HepG2 (cell line): ENCODE results near the gene PRRC2A. TPM values are rescaled to one million over a fixed set of nuclear protein-coding genes. Genes with fewer than 3 reads are reported as not detected.

Experiments used
- AHR ChIP-seq: IDR thresholded peaks from 2 replicates; pipeline ENCODE4 v1.6.1; 2018; ENCODE audit warnings: missing genetic modification reagents, missing compliant biosample characterization
- ARHGAP35 ChIP-seq: sonication (generic); formaldehyde crosslinking; IDR thresholded peaks from 2 replicates; pipeline ENCODE4 v1.9.0; 2022; ENCODE audit warnings: mild to moderate bottlenecking, inconsistent platforms, moderate library complexity, missing genetic modification reagents, borderline replicate concordance
- FOSL2 ChIP-seq: sonication (generic); formaldehyde crosslinking; IDR thresholded peaks from 2 replicates; pipeline ENCODE4 v1.4.0; 2020; ENCODE audit warnings: missing genetic modification reagents
- KLF6 ChIP-seq: IDR thresholded peaks from 2 replicates; pipeline ENCODE4 v1.8.0; 2016; ENCODE audit warnings: missing biosample characterization, missing genetic modification reagents
- LCORL ChIP-seq, 2 experiments: fragments of 450-650 bp in 1 of 2; sonication (generic) in 1 of 2; formaldehyde crosslinking in 1 of 2; IDR thresholded peaks; 2 replicates each; pipeline versions ENCODE4 v1.5.0 to v1.6.1; 2017 to 2020; ENCODE audit warnings: antibody characterized with exemption in 1 of 2, missing genetic modification reagents in 1 of 2
- MZF1 ChIP-seq: sonication (generic); formaldehyde crosslinking; IDR thresholded peaks from 2 replicates; pipeline ENCODE4 v1.8.1; 2023; ENCODE audit warnings: mild to moderate bottlenecking, missing genetic modification reagents, borderline replicate concordance
- NFYC ChIP-seq: IDR thresholded peaks from 2 replicates; pipeline ENCODE4 v1.6.1; 2016; ENCODE audit warnings: missing genetic modification reagents, missing compliant biosample characterization
- REPIN1 ChIP-seq: sonication (generic); formaldehyde crosslinking; IDR thresholded peaks from 2 replicates; pipeline ENCODE4 v1.8.0; 2022; ENCODE audit warnings: missing genetic modification reagents, low read depth, mild to moderate bottlenecking, borderline replicate concordance
- TCF12 ChIP-seq, 2 experiments: fragments of 450-650 bp in 1 of 2; sonication (generic) in 1 of 2; formaldehyde crosslinking in 1 of 2; IDR thresholded peaks; 2 replicates each; pipeline versions ENCODE4 v1.6.1 to v1.8.0; 2017 to 2022; ENCODE audit warnings: antibody characterized with exemption in 1 of 2, mild to moderate bottlenecking in 1 of 2, missing genetic modification reagents in 1 of 2, moderate library complexity in 1 of 2
- ZEB1 ChIP-seq: IDR thresholded peaks from 2 replicates; pipeline ENCODE4 v1.6.1; 2012; ENCODE audit warnings: mild to moderate bottlenecking, low read depth, inconsistent platforms; ENCODE audit not compliant: insufficient replicate concordance
- ZFP1 ChIP-seq: IDR thresholded peaks from 2 replicates; pipeline ENCODE4 v1.6.1; 2016
- ZNF101 ChIP-seq: sonication (generic); formaldehyde crosslinking; IDR thresholded peaks from 2 replicates; pipeline ENCODE4 v1.4.0; 2020; ENCODE audit warnings: mild to moderate bottlenecking, low read depth, missing genetic modification reagents, borderline replicate concordance
- ZNF205 ChIP-seq: IDR thresholded peaks from 2 replicates; pipeline ENCODE4 v1.6.1; 2018; ENCODE audit warnings: missing biosample characterization, missing genetic modification reagents
- ZNF232 ChIP-seq: sonication (generic); formaldehyde crosslinking; IDR thresholded peaks from 2 replicates; pipeline ENCODE4 v1.4.0; 2020; ENCODE audit warnings: missing genetic modification reagents, borderline replicate concordance
- ZNF234 ChIP-seq: sonication (generic); formaldehyde crosslinking; conservative IDR thresholded peaks from 2 replicates; pipeline ENCODE4 v1.5.1; 2020; ENCODE audit warnings: mild to moderate bottlenecking, missing genetic modification reagents
- ZNF768 ChIP-seq: sonication (generic); formaldehyde crosslinking; IDR thresholded peaks from 2 replicates; pipeline ENCODE4 v1.4.0; 2020; ENCODE audit warnings: missing genetic modification reagents
- ZSCAN20 ChIP-seq: sonication (generic); formaldehyde crosslinking; IDR thresholded peaks from 2 replicates; pipeline ENCODE4 v1.4.0; 2020; ENCODE audit warnings: missing genetic modification reagents, mild to moderate bottlenecking, borderline replicate concordance
- ZSCAN22 ChIP-seq: sonication (generic); formaldehyde crosslinking; IDR thresholded peaks from 2 replicates; pipeline ENCODE4 v1.4.0; 2020; ENCODE audit warnings: mild to moderate bottlenecking, missing genetic modification reagents
- ZSCAN29 ChIP-seq: sonication (generic); formaldehyde crosslinking; conservative IDR thresholded peaks from 2 replicates; pipeline ENCODE4 v1.4.0; 2020; ENCODE audit warnings: mild to moderate bottlenecking, missing genetic modification reagents
- polyA plus RNA-seq, 8 experiments: library from polyadenylated mRNA; depleted of rRNA in 3 of 8; stranded (reverse) in 7 of 8; unstranded in 1 of 8; fragments of >200 nt; fragmentation: Illumina TruSeq in 4 of 8; extraction: Trizol in 4 of 8; gene quantifications; 2 replicates each; pipeline versions ENCODE4 v1.2.1 to v1.2.3, GENCODE V29; 2011 to 2016; ENCODE audit warnings: low read depth in 4 of 8, missing spikeins in 1 of 8, mixed read lengths in 1 of 8; ENCODE audit not compliant: insufficient read depth in 1 of 8
- total RNA-seq, 5 experiments: library from RNA; depleted of rRNA; stranded (reverse); fragments of >200 nt; fragmentation: Illumina TruSeq; extraction: Trizol; gene quantifications; 2 replicates each; pipeline ENCODE4 v1.2.3, GENCODE V29; 2016; ENCODE audit warnings: low read depth in 1 of 5
- TF ChIP-seq, protein P1 (sequence below): IDR thresholded peaks from 2 replicates; pipeline ENCODE4 v1.6.1; 2016; ENCODE audit warnings: missing biosample characterization, missing genetic modification reagents, low read depth
- TF ChIP-seq, protein P2 (sequence below): sonication (generic); formaldehyde crosslinking; IDR thresholded peaks from 2 replicates; pipeline ENCODE4 v1.9.0; 2022; ENCODE audit warnings: missing genetic modification reagents, mild to moderate bottlenecking, borderline replicate concordance
- TF ChIP-seq, protein P3 (sequence below): sonication (generic); formaldehyde crosslinking; IDR thresholded peaks from 2 replicates; pipeline ENCODE4 v1.5.0; 2020; ENCODE audit warnings: mild to moderate bottlenecking, missing genetic modification reagents

The PRRC2A gene
- total and polyA plus RNA-seq, 2 of the 13 experiments (the other 11 are each of a cell fraction or from before 2014, with no cell fraction given): 38.9 to 47.4 TPM

DNA sequence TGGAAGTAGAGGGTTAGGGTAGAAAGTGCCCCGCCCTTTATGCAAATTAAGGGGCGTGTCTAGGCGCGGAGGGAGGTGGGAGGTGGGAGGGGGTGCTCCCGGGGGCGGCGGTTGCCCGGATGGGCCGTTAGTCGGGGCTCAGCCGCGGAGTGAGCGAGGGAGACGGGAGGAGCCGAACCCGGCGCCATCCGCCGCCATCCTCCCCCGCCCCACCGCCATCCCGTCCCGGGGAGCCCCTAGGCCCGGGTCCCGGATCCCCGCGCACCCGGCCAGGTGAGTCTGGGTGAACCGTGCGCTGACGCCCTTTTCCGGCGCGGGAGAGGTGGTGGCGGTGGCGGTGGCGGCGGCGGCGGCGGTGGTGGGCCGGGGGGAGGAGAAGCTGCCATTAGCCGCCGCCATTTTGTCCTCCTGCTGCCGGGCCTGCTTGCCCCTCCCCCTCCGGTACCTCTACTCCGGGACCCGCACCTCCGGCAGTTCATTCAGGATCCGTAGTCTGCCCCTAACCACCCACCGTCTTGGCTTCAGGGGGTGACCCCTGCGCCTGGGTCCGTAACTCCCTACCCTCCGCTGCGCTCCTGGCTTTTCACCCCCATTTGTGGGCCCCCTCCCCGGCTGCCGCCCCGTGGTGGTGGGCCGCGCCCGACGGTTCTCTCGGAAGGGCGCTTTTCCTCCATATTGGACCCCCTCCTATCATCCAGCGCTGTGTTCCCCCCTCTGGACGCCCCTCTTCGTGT lies at the start of gene PRRC2A (continued):
- TF ChIP-seq, protein P1, sequence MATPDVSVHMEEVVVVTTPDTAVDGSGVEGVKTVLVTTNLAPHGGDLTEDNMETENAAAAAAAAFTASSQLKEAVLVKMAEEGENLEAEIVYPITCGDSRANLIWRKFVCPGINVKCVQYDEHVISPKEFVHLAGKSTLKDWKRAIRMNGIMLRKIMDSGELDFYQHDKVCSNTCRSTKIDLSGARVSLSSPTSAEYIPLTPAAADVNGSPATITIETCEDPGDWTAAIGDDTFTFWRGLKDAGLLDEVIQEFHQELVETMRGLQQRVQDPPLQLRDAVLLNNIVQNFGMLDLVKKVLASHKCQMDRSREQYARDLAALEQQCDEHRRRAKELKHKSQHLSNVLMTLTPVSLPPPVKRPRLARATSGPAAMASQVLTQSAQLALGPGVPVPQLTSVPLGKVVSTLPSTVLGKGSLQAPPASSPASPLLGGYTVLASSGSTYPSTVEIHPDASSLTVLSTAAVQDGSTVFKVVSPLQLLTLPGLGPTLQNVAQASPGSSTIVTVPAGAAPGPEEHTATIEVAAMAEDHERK (CRISPR knock-in tag): 0 out of 2 replicates have a peak, but pooled peaks have one; percentile 0
- TF ChIP-seq KLF6 (CRISPR knock-in tag): peak; percentile 45; the same call in 1 of the 2 replicates
- no peak for TF ChIP-seq ZNF101 (CRISPR knock-in tag)
- TF ChIP-seq ZNF205 (CRISPR knock-in tag): 0 out of 2 replicates have a peak, but pooled peaks have one; percentile 25
- no peak for TF ChIP-seq ZSCAN29 (CRISPR knock-in tag)
- peak; percentile 58; the same call in 1 of the 2 replicates for TF ChIP-seq ZSCAN22
- TF ChIP-seq LCORL (IDR thresholded peaks at IDR 0.05): no peak
- TF ChIP-seq LCORL (CRISPR knock-in tag; IDR thresholded peaks at IDR 0.05): 0 out of 2 replicates have a peak, but pooled peaks have one; percentile 2
- TF ChIP-seq NFYC (CRISPR knock-in tag): no peak
- TF ChIP-seq ZNF234 (CRISPR knock-in tag): 0 out of 2 replicates have a peak, but pooled peaks have one; percentile 89
- peak; percentile 64 for TF ChIP-seq ZEB1
- TF ChIP-seq, protein P2, sequence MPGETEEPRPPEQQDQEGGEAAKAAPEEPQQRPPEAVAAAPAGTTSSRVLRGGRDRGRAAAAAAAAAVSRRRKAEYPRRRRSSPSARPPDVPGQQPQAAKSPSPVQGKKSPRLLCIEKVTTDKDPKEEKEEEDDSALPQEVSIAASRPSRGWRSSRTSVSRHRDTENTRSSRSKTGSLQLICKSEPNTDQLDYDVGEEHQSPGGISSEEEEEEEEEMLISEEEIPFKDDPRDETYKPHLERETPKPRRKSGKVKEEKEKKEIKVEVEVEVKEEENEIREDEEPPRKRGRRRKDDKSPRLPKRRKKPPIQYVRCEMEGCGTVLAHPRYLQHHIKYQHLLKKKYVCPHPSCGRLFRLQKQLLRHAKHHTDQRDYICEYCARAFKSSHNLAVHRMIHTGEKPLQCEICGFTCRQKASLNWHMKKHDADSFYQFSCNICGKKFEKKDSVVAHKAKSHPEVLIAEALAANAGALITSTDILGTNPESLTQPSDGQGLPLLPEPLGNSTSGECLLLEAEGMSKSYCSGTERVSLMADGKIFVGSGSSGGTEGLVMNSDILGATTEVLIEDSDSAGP: peak; percentile 66; the same call in 1 of the 2 replicates
- TF ChIP-seq ZSCAN20 (CRISPR knock-in tag): peak; percentile 44; the same call in 1 of the 2 replicates
- 0 out of 2 replicates have a peak, but pooled peaks have one; percentile 9 for TF ChIP-seq ARHGAP35 (CRISPR knock-in tag)
- no peak for TF ChIP-seq TCF12 (IDR thresholded peaks at IDR 0.05)
- TF ChIP-seq TCF12 (CRISPR knock-in tag; IDR thresholded peaks at IDR 0.05): peak; percentile 81; the same call in 1 of the 2 replicates
- TF ChIP-seq, protein P3, sequence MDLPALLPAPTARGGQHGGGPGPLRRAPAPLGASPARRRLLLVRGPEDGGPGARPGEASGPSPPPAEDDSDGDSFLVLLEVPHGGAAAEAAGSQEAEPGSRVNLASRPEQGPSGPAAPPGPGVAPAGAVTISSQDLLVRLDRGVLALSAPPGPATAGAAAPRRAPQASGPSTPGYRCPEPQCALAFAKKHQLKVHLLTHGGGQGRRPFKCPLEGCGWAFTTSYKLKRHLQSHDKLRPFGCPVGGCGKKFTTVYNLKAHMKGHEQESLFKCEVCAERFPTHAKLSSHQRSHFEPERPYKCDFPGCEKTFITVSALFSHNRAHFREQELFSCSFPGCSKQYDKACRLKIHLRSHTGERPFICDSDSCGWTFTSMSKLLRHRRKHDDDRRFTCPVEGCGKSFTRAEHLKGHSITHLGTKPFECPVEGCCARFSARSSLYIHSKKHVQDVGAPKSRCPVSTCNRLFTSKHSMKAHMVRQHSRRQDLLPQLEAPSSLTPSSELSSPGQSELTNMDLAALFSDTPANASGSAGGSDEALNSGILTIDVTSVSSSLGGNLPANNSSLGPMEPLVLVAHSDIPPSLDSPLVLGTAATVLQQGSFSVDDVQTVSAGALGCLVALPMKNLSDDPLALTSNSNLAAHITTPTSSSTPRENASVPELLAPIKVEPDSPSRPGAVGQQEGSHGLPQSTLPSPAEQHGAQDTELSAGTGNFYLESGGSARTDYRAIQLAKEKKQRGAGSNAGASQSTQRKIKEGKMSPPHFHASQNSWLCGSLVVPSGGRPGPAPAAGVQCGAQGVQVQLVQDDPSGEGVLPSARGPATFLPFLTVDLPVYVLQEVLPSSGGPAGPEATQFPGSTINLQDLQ (CRISPR knock-in tag): peak; percentile 66; the same call in 1 of the 2 replicates
- TF ChIP-seq REPIN1 (CRISPR knock-in tag): peak; percentile 12
- TF ChIP-seq AHR (CRISPR knock-in tag): 0 out of 2 replicates have a peak, but pooled peaks have one; percentile 70
- TF ChIP-seq FOSL2 (CRISPR knock-in tag): 0 out of 2 replicates have a peak, but pooled peaks have one; percentile 2
- no peak for TF ChIP-seq ZFP1 (CRISPR knock-in tag)
- peak; percentile 71; the same call in 1 of the 2 replicates for TF ChIP-seq ZNF232 (CRISPR knock-in tag)
- TF ChIP-seq MZF1 (CRISPR knock-in tag): no peak; the same call in 1 of the 2 replicates
- peak; percentile 45; the same call in 1 of the 2 replicates for TF ChIP-seq ZNF768
